Measurements from ENCODE around the gene LCN6. TPM values are rescaled to one million over a fixed set of nuclear protein-coding genes. Genes with fewer than 3 reads are reported as not detected.

LCN6 gene
- total and polyA plus RNA-seq, 2 of the 13 experiments (the other 11 are each of a cell fraction or from before 2014, with no cell fraction given): not detected

- Histone ChIP-seq H3K9me3 (ENCODE audit: low read length) (no peaks in the 10 kb centered on the region), H3K4me3 (replicated peaks in 1 of 3; ENCODE audit: insufficient read depth in 1 of 3, low read depth in 2 of 3, low read length in 3 of 3) (peak overlapping the region; percentile 32 to 66 (median 54); a peak in 5 of 6 replicates), H4K20me1 (ENCODE audit: insufficient read depth, low read length) (no peaks in the 10 kb centered on the region), H3K27me3 (ENCODE audit: control insufficient read depth in 1 of 2, insufficient read depth in 2 of 2, low read length in 2 of 2) (peaks cover 5 to 42% of the 10 kb centered on the region in 2 experiments; a peak in 3 of 5 replicates), H2AFZ (ENCODE audit: low read length) (no peak overlapping the region), H3K79me2 (ENCODE audit: insufficient read depth, low read length) (no peaks in the 10 kb centered on the region), H3K27ac (ENCODE audit: extremely low read length, insufficient read depth, low read length) (no peak overlapping the region), H3K4me1 (ENCODE audit: insufficient read depth, low read length) (peaks cover 27% of the 10 kb centered on the region), H3K4me2 (ENCODE audit: low read depth, low read length) (peak overlapping the region; percentile 65), H3K36me3 (replicated peaks in 1 of 2; ENCODE audit: control insufficient read depth in 1 of 2, insufficient read depth in 2 of 2, low read length in 2 of 2) (no peaks in the 10 kb centered on the region), H3K9ac (ENCODE audit: insufficient read depth, low read depth, low read length) (peak overlapping the region; percentile 43; the same call in 1 of the 2 replicates)
- peak; percentile 4; the same call in 2 of the 3 replicates for ATAC-seq
- BruUV-seq (replicated peaks): no TSS peak
- intact Hi-C loops (cut with micrococcal nuclease; ENCODE audit: unreplicated experiment) (no loop called here), in situ Hi-C loops (cut with HindIII; ENCODE audit: extremely low pct_ligation_motif_present, low pct_unique_long_range_greater_than_20kb) (no loop called here)
- POLR2A ChIA-PET: interaction anchor here (0.6 to 3.8 kb wide), 2 partner anchors 15 to 805 kb away, joined by 5 to 17 read pairs; partner anchors contain the start of gene CAMSAP1
- FAIRE-seq: no peak
- WGBS (ENCODE audit: low lambda C conversion rate): 0% methylated on average over 1 of the region's 56 CpGs
- DNase-seq (ENCODE audit: low spot score): no peak
- CTCF ChIA-PET (ENCODE audit: low intra/inter-chr PET ratio, low total read pairs): no interaction called here
- peak; percentile 35; the same call in 1 of the 2 replicates for TF ChIP-seq RARA (CRISPR knock-in tag; IDR thresholded peaks at IDR 0.05)
- no peak for TF ChIP-seq MBNL3 (CRISPR knock-in tag; conservative IDR thresholded peaks at IDR 0.05)
- no peak for TF ChIP-seq CREB3 (CRISPR knock-in tag; IDR thresholded peaks at IDR 0.05)
- TF ChIP-seq GMEB1 (CRISPR knock-in tag; IDR thresholded peaks at IDR 0.05; ENCODE audit: borderline replicate concordance): no peak
- no peak for TF ChIP-seq U2AF1 (optimal IDR thresholded peaks at IDR 0.05; ENCODE audit: low read depth, low read length)
- no peak for TF ChIP-seq RERE (CRISPR knock-in tag; IDR thresholded peaks at IDR 0.05; ENCODE audit: low read depth)
- no peak for TF ChIP-seq ZNF737 (CRISPR knock-in tag; IDR thresholded peaks at IDR 0.05; ENCODE audit: borderline replicate concordance)
- TF ChIP-seq ZFP1 (CRISPR knock-in tag; IDR thresholded peaks at IDR 0.05): no peak
- TF ChIP-seq BATF2 (CRISPR knock-in tag; IDR thresholded peaks at IDR 0.05): no peak
- TF ChIP-seq ZNF878 (CRISPR knock-in tag; IDR thresholded peaks at IDR 0.05): no peak
- TF ChIP-seq ESRRA (CRISPR knock-in tag; IDR thresholded peaks at IDR 0.05; ENCODE audit: low read depth): peak; percentile 70
- no peak for TF ChIP-seq FOXP4 (CRISPR knock-in tag; IDR thresholded peaks at IDR 0.05)
Observed at GRCh38 chr9:136712690-136713544, 35.4 kb downstream of the LCN6 start.
